ENCODE results near the gene URB2. TPM values are rescaled to one million over a fixed set of nuclear protein-coding genes. Genes with fewer than 3 reads are reported as not detected.

URB2 gene
- total RNA-seq, 1 donor from 2014 or later = 11.0 TPM

- DNase-seq = no peak
These were observed 19.4 kb downstream of the URB2 start for GRCh38 chr1:229645324-229645993.

GRCh38 chr1:229648406-229648805, 22.4 kb downstream of the URB2 start:
- no peak for DNase-seq

- DNase-seq = no peak
These were observed 24.0 kb downstream of the URB2 start for GRCh38 chr1:229650045-229650444.

GRCh38 chr1:229651546-229651945, 25.5 kb downstream of the URB2 start:
- no peak for DNase-seq

- DNase-seq = no peak
These were observed 27.4 kb downstream of the URB2 start for GRCh38 chr1:229653420-229653819.

- no peak for DNase-seq
These were observed 29.7 kb downstream of the URB2 start for GRCh38 chr1:229655781-229656180.

- DNase-seq = no peak
These were observed 32.1 kb downstream of the URB2 start for GRCh38 chr1:229657993-229658755.

- peak; percentile 91 for DNase-seq
These were observed 35.2 kb downstream of the URB2 start for GRCh38 chr1:229661022-229661877.

GRCh38 chr1:229661897-229662296, 35.9 kb downstream of the URB2 start:
- no peak for DNase-seq

- DNase-seq = peak; percentile 71
These were observed 38.2 kb downstream of the URB2 start for GRCh38 chr1:229664133-229664689.

GRCh38 chr1:229665912-229666558, 40.0 kb downstream of the URB2 start:
- peak; percentile 51 for DNase-seq

- DNase-seq = peak; percentile 56
These were observed 40.5 kb downstream of the URB2 start for GRCh38 chr1:229666585-229666984.

GRCh38 chr1:229669333-229669732, 43.3 kb downstream of the URB2 start:
- no peak for DNase-seq

- no peak for DNase-seq
These were observed 45.3 kb downstream of the URB2 start for GRCh38 chr1:229671310-229671709.

- DNase-seq = no peak
These were observed 46.2 kb downstream of the URB2 start for GRCh38 chr1:229672246-229672645.

GRCh38 chr1:229674042-229674441, 48.0 kb downstream of the URB2 start:
- DNase-seq = no peak

- DNase-seq = no peak
These were observed 49.3 kb downstream of the URB2 start for GRCh38 chr1:229675396-229675795.

- no peak for DNase-seq
These were observed 59.1 kb downstream of the URB2 start for GRCh38 chr1:229685149-229685548.

- no peak for DNase-seq
These were observed 63.2 kb downstream of the URB2 start for GRCh38 chr1:229689273-229689672.

- DNase-seq = peak; percentile 89
These were observed 63.9 kb downstream of the URB2 start for GRCh38 chr1:229689904-229690303.

GRCh38 chr1:229690662-229691061, 64.6 kb downstream of the URB2 start:
- DNase-seq = no peak

- no peak for DNase-seq
These were observed 65.3 kb downstream of the URB2 start for GRCh38 chr1:229691362-229691761.
